ENCODE results near the gene SFXN3.

DNA sequence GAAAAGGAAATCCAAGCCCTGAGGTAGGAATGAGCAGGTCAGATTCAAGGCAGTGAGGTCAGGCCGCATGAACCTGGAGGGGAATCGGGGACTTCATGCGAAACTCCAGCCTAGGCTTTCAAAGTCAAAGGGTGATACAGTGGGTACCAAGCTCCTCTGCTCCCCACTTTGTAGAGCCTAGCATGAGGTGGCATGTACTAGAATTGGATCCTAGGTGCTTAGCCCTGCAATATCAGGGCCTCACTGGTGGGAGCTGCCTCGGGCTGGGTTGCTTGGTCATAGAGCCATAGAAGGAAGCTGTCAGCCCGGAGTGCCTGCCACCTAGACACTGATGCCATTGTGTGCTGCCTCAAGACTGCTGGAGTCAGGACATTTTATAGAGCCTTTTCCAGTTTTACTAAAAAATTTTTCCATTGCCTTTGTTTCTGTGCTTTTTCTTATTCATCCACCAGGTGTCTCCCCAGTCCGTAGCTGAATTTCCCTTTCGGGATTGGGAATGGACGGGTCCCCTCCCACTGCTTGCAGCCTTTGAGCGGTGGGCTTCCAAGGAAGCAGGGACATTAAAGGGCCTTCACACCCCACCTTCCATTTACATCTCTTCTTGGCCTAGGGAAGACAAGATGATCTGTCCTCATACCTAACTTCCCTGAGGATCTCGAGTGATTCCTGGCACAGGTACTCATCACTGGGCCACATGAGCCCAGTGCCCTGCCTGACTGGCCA is 36.9 kb upstream of the SFXN3 start:
- TF ChIP-seq CTCF (IDR thresholded peaks at IDR 0.05; ENCODE audit: low read depth, low read length) = peak; percentile 45
- TF ChIP-seq POLR2A (IDR thresholded peaks at IDR 0.05; ENCODE audit: extremely low read depth, insufficient read length) = no peak
- TF ChIP-seq MAX (IDR thresholded peaks at IDR 0.05; ENCODE audit: low read depth, low read length) = no peak
